NCI-H82 (cell line): Measurements from ENCODE around the gene C4orf17.
"Not testable (repeated sequence)": the region's sequence is repeated elsewhere in the genome, so short reads cannot be mapped to it uniquely, and the experiment has no call there.

Experiments
- DNase-seq: peaks from one replicate; lab custom pipeline; 2025; lab: John Stamatoyannopoulos, UW

Gene C4orf17

GRCh38 chr4:99510721-99511120, at the start of gene C4orf17:
C4orf17 (plus strand) TSS chr4:99511021; CDS start chr4:99513082, 2,061 bp downstream.
- DNase-seq: no peak

- no peak for DNase-seq
Observed at GRCh38 chr4:99461623-99462401, 49.0 kb upstream of the C4orf17 start.

- DNase-seq: peak; percentile 77
Observed at GRCh38 chr4:99462875-99463464, 47.9 kb upstream of the C4orf17 start.

GRCh38 chr4:99463566-99463965, 47.3 kb upstream of the C4orf17 start:
- DNase-seq: no peak

GRCh38 chr4:99467887-99468286, 42.9 kb upstream of the C4orf17 start:
- DNase-seq: no peak

- DNase-seq: no peak
Observed at GRCh38 chr4:99468889-99469288, 41.9 kb upstream of the C4orf17 start.

- no peak for DNase-seq
Observed at GRCh38 chr4:99471349-99471748, 39.5 kb upstream of the C4orf17 start.

- no peak for DNase-seq
Observed at GRCh38 chr4:99471896-99472295, 38.9 kb upstream of the C4orf17 start.

- no peak for DNase-seq
Observed at GRCh38 chr4:99473131-99473530, 37.7 kb upstream of the C4orf17 start.

GRCh38 chr4:99483636-99484035, 27.2 kb upstream of the C4orf17 start:
- no peak for DNase-seq

- DNase-seq: no peak
Observed at GRCh38 chr4:99485212-99485611, 25.6 kb upstream of the C4orf17 start.

GRCh38 chr4:99486648-99487047, 24.2 kb upstream of the C4orf17 start:
- not testable (repeated sequence) for DNase-seq

- no peak for DNase-seq
Observed at GRCh38 chr4:99490286-99490685, 20.5 kb upstream of the C4orf17 start.

- no peak for DNase-seq
Observed at GRCh38 chr4:99504804-99505502, 5.9 kb upstream of the C4orf17 start.

GRCh38 chr4:99506781-99507180, 4.0 kb upstream of the C4orf17 start:
- peak; percentile 74 for DNase-seq

- no peak for DNase-seq
Observed at GRCh38 chr4:99507349-99507748, 3.5 kb upstream of the C4orf17 start.

GRCh38 chr4:99507762-99508161, 3.1 kb upstream of the C4orf17 start:
- DNase-seq: peak; percentile 69

- no peak for DNase-seq
Observed at GRCh38 chr4:99518601-99519295, 7.9 kb downstream of the C4orf17 start.

GRCh38 chr4:99529228-99529627, 18.4 kb downstream of the C4orf17 start:
- no peak for DNase-seq

GRCh38 chr4:99529956-99530355, 19.1 kb downstream of the C4orf17 start:
- DNase-seq: no peak

- DNase-seq: not testable (repeated sequence)
Observed at GRCh38 chr4:99534699-99535098, 23.9 kb downstream of the C4orf17 start.

- peak; percentile 65 for DNase-seq
Observed at GRCh38 chr4:99536271-99536670, 25.4 kb downstream of the C4orf17 start.
